ENCODE data around the gene ERVMER34-1. TPM values are rescaled to one million over a fixed set of nuclear protein-coding genes. Genes with fewer than 3 reads are reported as not detected.
A peak's percentile ranks its signal among the peaks of the same experiment; 100 is the strongest.

Gene ERVMER34-1
- polyA plus RNA-seq (ENCODE audit: insufficient read length): 0.52 TPM

- DNase-seq: peak; percentile 24
Measured at GRCh38 chr4:52750819-52751486, at the start of gene ERVMER34-1. Gene ERVMER34-1, minus strand, starts transcription at chr4:52751425. Its CDS starts 5,905 bp downstream, at chr4:52745520.

- DNase-seq: no peak
Measured at GRCh38 chr4:52799813-52800212, 48.6 kb upstream of the ERVMER34-1 start.

- no peak for DNase-seq
Measured at GRCh38 chr4:52795533-52795932, 44.3 kb upstream of the ERVMER34-1 start.

GRCh38 chr4:52791936-52792335 is 40.7 kb upstream of the ERVMER34-1 start:
- DNase-seq: no peak

- no peak for DNase-seq
Measured at GRCh38 chr4:52789774-52790173, 38.5 kb upstream of the ERVMER34-1 start.

- no peak for DNase-seq
Measured at GRCh38 chr4:52788806-52789205, 37.6 kb upstream of the ERVMER34-1 start.

GRCh38 chr4:52783069-52783468 is 31.8 kb upstream of the ERVMER34-1 start:
- no peak for DNase-seq

- DNase-seq: no peak
Measured at GRCh38 chr4:52780617-52781354, 29.6 kb upstream of the ERVMER34-1 start.

GRCh38 chr4:52780206-52780605 is 29.0 kb upstream of the ERVMER34-1 start:
- DNase-seq: peak; percentile 18

GRCh38 chr4:52760256-52760655 is 9.0 kb upstream of the ERVMER34-1 start:
- DNase-seq: no peak

- DNase-seq: no peak
Measured at GRCh38 chr4:52755426-52755825, 4.2 kb upstream of the ERVMER34-1 start.

- DNase-seq: no peak
Measured at GRCh38 chr4:52752936-52753335, 1.7 kb upstream of the ERVMER34-1 start.

GRCh38 chr4:52751487-52751911 is 274 bp upstream of the ERVMER34-1 start:
- DNase-seq: no peak

GRCh38 chr4:52750213-52750612 is 1.0 kb downstream of the ERVMER34-1 start:
- DNase-seq: no peak

GRCh38 chr4:52748432-52748831 is 2.8 kb downstream of the ERVMER34-1 start:
- no peak for DNase-seq

GRCh38 chr4:52744588-52744987 is 6.6 kb downstream of the ERVMER34-1 start:
- no peak for DNase-seq

- DNase-seq: no peak
Measured at GRCh38 chr4:52743444-52744019, 7.7 kb downstream of the ERVMER34-1 start.

GRCh38 chr4:52729586-52729985 is 21.6 kb downstream of the ERVMER34-1 start:
- DNase-seq: no peak

GRCh38 chr4:52728691-52729240 is 22.5 kb downstream of the ERVMER34-1 start:
- DNase-seq: no peak

- no peak for DNase-seq
Measured at GRCh38 chr4:52726826-52727580, 24.2 kb downstream of the ERVMER34-1 start.

- peak; percentile 97 for DNase-seq
Measured at GRCh38 chr4:52721968-52722815, 29.0 kb downstream of the ERVMER34-1 start.

GRCh38 chr4:52718123-52718522 is 33.1 kb downstream of the ERVMER34-1 start:
- DNase-seq: no peak
